HEK293 (cell line): ENCODE measurements around the gene GOLGA6C.
"Not testable (repeated sequence)": the region's sequence is repeated elsewhere in the genome, so short reads cannot be mapped to it uniquely, and the experiment has no call there.

Experiments used
- CTCF ChIA-PET: fragments of 350-600 bp; formaldehyde crosslinking; extraction: SDS; loops from one replicate; lab custom pipeline; 2021; ENCODE audit warnings: antibody characterized with exemption; lab: Yijun Ruan, JAX
- POLR2A ChIA-PET: fragments of 300-600 bp; formaldehyde crosslinking; extraction: SDS; loops from one replicate; lab custom pipeline; 2020; ENCODE audit warnings: antibody characterized with exemption, inconsistent platforms; lab: Yijun Ruan, JAX
- H3K27ac ChIP-seq: fragments of 200-500 bp; sonication (Bioruptor generic); 2 replicates; pipeline ENCODE4 v1.5.1; 2014; ENCODE audit warnings: low read depth, low read length, control low read depth, inconsistent platforms; ENCODE audit errors: extremely low read depth
- H3K36me3 ChIP-seq, 2 experiments: fragments of 200-500 bp in 1 of 2; sonication (Bioruptor generic) in 1 of 2; 1 replicate in 1 of 2; 2 replicates in 1 of 2; pipeline ENCODE4 v1.5.1; 2014 to 2017; ENCODE audit warnings: inconsistent platforms in 2 of 2, low read length in 2 of 2; ENCODE audit not compliant: control insufficient read depth in 2 of 2, insufficient read depth in 1 of 2
- H3K4me1 ChIP-seq: fragments of 200-500 bp; sonication (Bioruptor generic); 2 replicates; pipeline ENCODE4 v1.5.1; 2014; ENCODE audit warnings: mild to moderate bottlenecking, low read length, inconsistent platforms; ENCODE audit not compliant: control insufficient read depth, insufficient read depth
- H3K4me3 ChIP-seq: 2 replicates; pipeline ENCODE4 v1.5.1; 2011; ENCODE audit warnings: low read depth, mild to moderate bottlenecking, control low read depth, low read length, moderate library complexity
- H3K9me3 ChIP-seq: fragments of 200-500 bp; sonication (Bioruptor generic); 2 replicates; pipeline ENCODE4 v1.5.1; 2014; ENCODE audit warnings: low read depth, low read length, inconsistent platforms; ENCODE audit not compliant: control insufficient read depth, insufficient read depth
- GLIS2 ChIP-seq: fragments of 450-650 bp; formaldehyde crosslinking; IDR thresholded peaks from 2 replicates; pipeline ENCODE4 v1.5.1; 2016; ENCODE audit warnings: missing biosample characterization, missing genetic modification characterization
- SETDB1 ChIP-seq: IDR thresholded peaks from one replicate; pipeline ENCODE4 v1.6.1; 2017; ENCODE audit warnings: mild to moderate bottlenecking, low read length, moderate library complexity, mixed read lengths; ENCODE audit not compliant: insufficient read length
- ZFP3 ChIP-seq: fragments of 450-650 bp; formaldehyde crosslinking; IDR thresholded peaks from 2 replicates; pipeline ENCODE4 v1.5.1; 2016; ENCODE audit warnings: low read depth, missing biosample characterization, missing genetic modification characterization
- ZIC2 ChIP-seq: fragments of 450-650 bp; formaldehyde crosslinking; IDR thresholded peaks from 2 replicates; pipeline ENCODE4 v1.5.1; 2016; ENCODE audit warnings: missing biosample characterization, missing genetic modification characterization
- ZNF175 ChIP-seq: fragments of 450-650 bp; formaldehyde crosslinking; IDR thresholded peaks from 2 replicates; pipeline ENCODE4 v1.5.1; 2016; ENCODE audit warnings: missing biosample characterization, missing genetic modification characterization
- ZNF292 ChIP-seq: fragments of 450-650 bp; formaldehyde crosslinking; IDR thresholded peaks from 2 replicates; pipeline ENCODE4 v1.5.1; 2016; ENCODE audit warnings: low read depth, missing biosample characterization, missing genetic modification characterization, borderline replicate concordance
- ZNF354C ChIP-seq: fragments of 450-650 bp; formaldehyde crosslinking; IDR thresholded peaks from 2 replicates; pipeline ENCODE4 v1.5.1; 2016; ENCODE audit warnings: missing biosample characterization, missing genetic modification characterization, low read depth, borderline replicate concordance
- ZNF521 ChIP-seq: fragments of 450-650 bp; formaldehyde crosslinking; IDR thresholded peaks from 2 replicates; pipeline ENCODE4 v1.5.1; 2017; ENCODE audit warnings: missing biosample characterization, mild to moderate bottlenecking, missing genetic modification characterization
- ZNF529 ChIP-seq: fragments of 450-650 bp; formaldehyde crosslinking; IDR thresholded peaks from 2 replicates; pipeline ENCODE4 v1.5.1; 2017; ENCODE audit warnings: missing genetic modification characterization, missing biosample characterization; ENCODE audit not compliant: insufficient replicate concordance
- ZNF548 ChIP-seq: fragments of 450-650 bp; formaldehyde crosslinking; IDR thresholded peaks from 2 replicates; pipeline ENCODE4 v1.5.1; 2016; ENCODE audit warnings: missing biosample characterization, missing genetic modification characterization
- ZNF596 ChIP-seq: fragments of 450-650 bp; IDR thresholded peaks from 2 replicates; pipeline ENCODE4 v1.5.0; 2018; ENCODE audit warnings: missing biosample characterization, mild to moderate bottlenecking, missing genetic modification characterization, moderate library complexity
- ZNF600 ChIP-seq: fragments of 450-650 bp; formaldehyde crosslinking; IDR thresholded peaks from 2 replicates; pipeline ENCODE4 v1.5.1; 2016; ENCODE audit warnings: missing biosample characterization, missing genetic modification characterization
- ZNF624 ChIP-seq: fragments of 450-650 bp; formaldehyde crosslinking; IDR thresholded peaks from 2 replicates; pipeline ENCODE4 v1.5.1; 2017; ENCODE audit warnings: missing biosample characterization, missing genetic modification characterization
- ZNF629 ChIP-seq: fragments of 450-650 bp; formaldehyde crosslinking; IDR thresholded peaks from 2 replicates; pipeline ENCODE4 v1.5.1; 2017; ENCODE audit warnings: missing biosample characterization, missing genetic modification characterization
- ZNF785 ChIP-seq: fragments of 450-650 bp; formaldehyde crosslinking; IDR thresholded peaks from 2 replicates; pipeline ENCODE4 v1.5.1; 2016; ENCODE audit warnings: missing biosample characterization, missing genetic modification characterization
- TF ChIP-seq, protein P1 (sequence below): fragments of 450-650 bp; formaldehyde crosslinking; IDR thresholded peaks from 2 replicates; pipeline ENCODE4 v1.5.1; 2017; ENCODE audit warnings: missing biosample characterization, missing genetic modification characterization
- TF ChIP-seq, protein P2 (sequence below): fragments of 450-650 bp; formaldehyde crosslinking; IDR thresholded peaks from 2 replicates; pipeline ENCODE4 v1.5.1; 2016; ENCODE audit warnings: missing biosample characterization, missing genetic modification characterization
- TF ChIP-seq, protein P3 (sequence below): fragments of 450-650 bp; formaldehyde crosslinking; IDR thresholded peaks from 2 replicates; pipeline ENCODE4 v1.5.1; 2016; ENCODE audit warnings: missing biosample characterization, missing genetic modification characterization

Gene GOLGA6C

DNA sequence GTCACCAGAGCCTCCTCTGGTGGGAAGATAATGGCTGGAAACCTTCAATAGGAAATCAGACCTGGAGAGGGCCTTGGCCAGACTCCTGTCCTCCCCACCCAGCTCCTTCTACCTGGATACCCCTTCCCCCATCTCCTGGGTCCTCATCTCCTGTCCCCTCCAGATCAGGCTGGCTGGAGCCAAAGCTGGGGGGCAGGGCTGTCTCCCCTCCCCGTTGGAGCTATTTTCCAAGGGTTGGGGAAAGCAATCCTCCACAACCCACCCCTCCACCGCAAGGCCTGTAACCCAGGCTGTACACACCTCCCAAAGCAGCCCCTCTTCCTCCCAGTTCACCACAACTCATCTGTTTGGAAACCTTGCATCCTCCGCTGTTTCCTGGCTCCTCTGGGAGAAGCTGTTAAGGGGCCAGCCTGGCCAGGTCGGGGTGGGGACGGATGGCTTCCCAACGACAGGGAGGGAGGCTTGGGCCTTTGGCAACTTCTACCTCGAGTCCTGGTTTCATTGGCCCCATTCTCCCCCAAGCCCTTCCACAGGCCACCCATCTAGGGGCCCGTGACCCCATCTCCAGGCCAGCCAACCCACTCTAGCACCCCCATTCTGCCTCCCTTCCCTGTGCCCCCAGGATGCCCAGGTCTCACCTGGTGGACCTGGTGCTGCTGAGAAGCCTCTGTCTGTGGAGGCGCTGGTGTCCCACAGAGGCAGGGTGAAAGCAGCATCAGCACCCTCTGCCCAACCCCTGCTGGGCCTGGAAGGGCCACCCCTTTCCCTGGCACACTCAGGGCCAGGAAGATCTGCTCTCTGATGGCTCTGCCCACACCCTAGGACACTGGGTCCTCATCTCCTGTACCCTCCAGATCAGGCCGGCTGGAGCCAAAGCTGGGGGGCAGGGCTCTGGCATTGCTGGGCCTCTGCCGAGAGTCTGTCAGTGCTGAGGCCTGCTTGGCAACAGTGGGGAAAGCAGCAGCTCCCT is 22.1 kb upstream of the GOLGA6C start (continued):
- TF ChIP-seq ZNF354C (tag by site-specific recombination) (no peak), ZNF529 (tag by site-specific recombination) (no peak), ZNF785 (tag by site-specific recombination) (no peak)

DNA sequence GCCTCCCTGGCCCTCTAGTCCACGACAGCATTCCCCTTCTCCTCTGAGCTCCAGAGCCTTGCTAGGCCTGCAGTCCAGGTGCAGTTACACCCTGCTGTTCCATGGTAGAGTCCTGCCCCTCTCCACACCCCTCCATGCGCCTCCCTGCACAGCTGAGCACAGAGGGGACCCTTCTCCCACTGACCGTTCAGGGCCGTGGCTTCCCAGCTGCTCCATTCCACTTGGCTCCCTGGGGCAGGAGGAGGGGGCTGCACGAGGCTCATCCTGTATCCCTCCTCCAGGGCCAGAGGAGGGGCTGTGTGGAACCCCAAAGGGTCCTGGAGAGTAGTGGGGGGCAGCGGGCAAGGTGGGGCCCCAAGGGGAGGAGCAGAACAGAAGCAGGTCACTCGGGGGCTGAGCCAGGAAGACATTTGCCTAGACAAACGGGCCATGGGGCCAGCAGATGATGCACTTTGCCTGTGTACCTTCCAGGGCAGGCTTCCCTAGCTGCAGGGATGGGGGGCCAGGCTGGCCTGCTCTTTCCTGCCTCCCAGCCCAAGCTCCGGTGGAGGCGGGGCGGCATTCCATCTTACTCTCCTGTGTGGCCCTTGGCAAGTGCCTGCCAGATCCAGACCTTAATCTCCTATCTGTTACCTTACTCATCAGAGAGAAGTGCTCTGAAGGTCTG is 20.7 kb upstream of the GOLGA6C start:
- Histone ChIP-seq H3K4me1 (no peaks in the 10 kb centered on the region), H3K27ac (no peak overlapping the region), H3K4me3 (no peak overlapping the region), H3K9me3 (no peaks in the 10 kb centered on the region), H3K36me3 (no peaks in the 10 kb centered on the region)
- 0 out of 2 replicates have a peak, but pooled peaks have one; percentile 13 for TF ChIP-seq GLIS2
- no peak for TF ChIP-seq ZNF521 (tag by site-specific recombination)
- peak; percentile 67 for TF ChIP-seq ZIC2 (tag by site-specific recombination)
- TF ChIP-seq, protein P1, sequence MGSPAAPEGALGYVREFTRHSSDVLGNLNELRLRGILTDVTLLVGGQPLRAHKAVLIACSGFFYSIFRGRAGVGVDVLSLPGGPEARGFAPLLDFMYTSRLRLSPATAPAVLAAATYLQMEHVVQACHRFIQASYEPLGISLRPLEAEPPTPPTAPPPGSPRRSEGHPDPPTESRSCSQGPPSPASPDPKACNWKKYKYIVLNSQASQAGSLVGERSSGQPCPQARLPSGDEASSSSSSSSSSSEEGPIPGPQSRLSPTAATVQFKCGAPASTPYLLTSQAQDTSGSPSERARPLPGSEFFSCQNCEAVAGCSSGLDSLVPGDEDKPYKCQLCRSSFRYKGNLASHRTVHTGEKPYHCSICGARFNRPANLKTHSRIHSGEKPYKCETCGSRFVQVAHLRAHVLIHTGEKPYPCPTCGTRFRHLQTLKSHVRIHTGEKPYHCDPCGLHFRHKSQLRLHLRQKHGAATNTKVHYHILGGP (tag by site-specific recombination): no peak
- no peak for TF ChIP-seq ZNF548 (tag by site-specific recombination)
- ChIA-PET CTCF (interaction anchor here (0.6 kb wide), 1 partner anchor 33 kb away, joined by 7 read pairs; no protein-coding TSS in a partner anchor), POLR2A (no interaction called here)

DNA sequence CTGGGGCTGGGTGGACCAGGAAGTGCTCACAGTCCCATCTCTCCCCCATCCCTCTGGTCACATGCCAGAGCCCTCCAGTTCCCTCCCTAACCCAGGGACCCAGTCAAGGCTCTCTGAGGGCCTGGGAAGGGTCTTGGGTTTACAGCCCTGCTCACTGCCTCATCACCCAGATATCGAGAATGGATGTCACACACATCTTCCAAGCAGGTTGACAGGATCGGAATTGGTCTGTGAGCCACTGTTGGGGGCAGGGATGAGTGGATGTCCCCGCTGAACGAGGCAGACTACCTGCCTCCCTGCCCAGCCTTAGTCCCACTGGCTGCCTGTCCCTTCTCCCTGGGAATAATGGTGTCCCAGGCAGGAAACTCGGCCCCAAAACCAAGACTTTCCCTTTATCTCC is 20.0 kb upstream of the GOLGA6C start:
- Histone ChIP-seq H3K27ac (no peak overlapping the region), H3K36me3 (no peaks in the 10 kb centered on the region), H3K4me3 (no peak overlapping the region), H3K9me3 (no peaks in the 10 kb centered on the region), H3K4me1 (no peaks in the 10 kb centered on the region)
- ChIA-PET POLR2A (no interaction called here), CTCF (no interaction called here)
- TF ChIP-seq ZNF596 (tag by site-specific recombination) (no peak), ZNF600 (no peak), ZNF292 (tag by site-specific recombination) (no peak), ZFP3 (tag by site-specific recombination) (no peak), ZNF624 (tag by site-specific recombination) (no peak), ZNF529 (tag by site-specific recombination) (no peak), ZNF175 (no peak), SETDB1 (no peak), ZNF629 (no peak)
- TF ChIP-seq, protein P2, sequence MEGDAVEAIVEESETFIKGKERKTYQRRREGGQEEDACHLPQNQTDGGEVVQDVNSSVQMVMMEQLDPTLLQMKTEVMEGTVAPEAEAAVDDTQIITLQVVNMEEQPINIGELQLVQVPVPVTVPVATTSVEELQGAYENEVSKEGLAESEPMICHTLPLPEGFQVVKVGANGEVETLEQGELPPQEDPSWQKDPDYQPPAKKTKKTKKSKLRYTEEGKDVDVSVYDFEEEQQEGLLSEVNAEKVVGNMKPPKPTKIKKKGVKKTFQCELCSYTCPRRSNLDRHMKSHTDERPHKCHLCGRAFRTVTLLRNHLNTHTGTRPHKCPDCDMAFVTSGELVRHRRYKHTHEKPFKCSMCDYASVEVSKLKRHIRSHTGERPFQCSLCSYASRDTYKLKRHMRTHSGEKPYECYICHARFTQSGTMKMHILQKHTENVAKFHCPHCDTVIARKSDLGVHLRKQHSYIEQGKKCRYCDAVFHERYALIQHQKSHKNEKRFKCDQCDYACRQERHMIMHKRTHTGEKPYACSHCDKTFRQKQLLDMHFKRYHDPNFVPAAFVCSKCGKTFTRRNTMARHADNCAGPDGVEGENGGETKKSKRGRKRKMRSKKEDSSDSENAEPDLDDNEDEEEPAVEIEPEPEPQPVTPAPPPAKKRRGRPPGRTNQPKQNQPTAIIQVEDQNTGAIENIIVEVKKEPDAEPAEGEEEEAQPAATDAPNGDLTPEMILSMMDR (tag by site-specific recombination): no peak
- TF ChIP-seq, protein P3, sequence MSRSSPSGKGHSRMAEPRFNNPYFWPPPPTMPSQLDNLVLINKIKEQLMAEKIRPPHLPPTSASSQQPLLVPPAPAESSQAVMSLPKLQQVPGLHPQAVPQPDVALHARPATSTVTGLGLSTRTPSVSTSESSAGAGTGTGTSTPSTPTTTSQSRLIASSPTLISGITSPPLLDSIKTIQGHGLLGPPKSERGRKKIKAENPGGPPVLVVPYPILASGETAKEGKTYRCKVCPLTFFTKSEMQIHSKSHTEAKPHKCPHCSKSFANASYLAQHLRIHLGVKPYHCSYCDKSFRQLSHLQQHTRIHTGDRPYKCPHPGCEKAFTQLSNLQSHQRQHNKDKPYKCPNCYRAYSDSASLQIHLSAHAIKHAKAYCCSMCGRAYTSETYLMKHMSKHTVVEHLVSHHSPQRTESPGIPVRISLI (tag by site-specific recombination): no peak

DNA sequence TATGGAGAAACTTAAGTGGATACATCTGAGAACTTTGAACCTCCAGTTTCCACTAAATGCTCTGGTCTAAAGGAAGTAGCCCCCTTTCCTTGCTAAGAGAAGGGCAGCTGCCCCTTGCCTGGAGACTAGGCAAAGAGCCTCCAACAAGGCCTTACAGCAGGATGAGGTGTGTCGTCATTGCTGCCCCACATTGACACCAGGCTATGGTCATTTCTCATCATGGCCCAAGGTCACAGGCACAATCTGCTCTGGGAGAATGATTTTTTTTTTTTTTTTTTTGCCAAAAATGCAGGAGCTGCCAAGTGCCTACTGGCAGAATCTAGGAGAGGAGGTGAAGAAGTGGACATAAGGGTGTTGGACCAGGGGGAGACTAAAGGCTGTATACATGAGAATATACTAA is 12.4 kb upstream of the GOLGA6C start:
- H3K27ac ChIP-seq, H3K36me3 ChIP-seq, POLR2A ChIA-PET, H3K4me1 ChIP-seq, H3K9me3 ChIP-seq, CTCF ChIA-PET, H3K4me3 ChIP-seq: not testable (repeated sequence)

DNA sequence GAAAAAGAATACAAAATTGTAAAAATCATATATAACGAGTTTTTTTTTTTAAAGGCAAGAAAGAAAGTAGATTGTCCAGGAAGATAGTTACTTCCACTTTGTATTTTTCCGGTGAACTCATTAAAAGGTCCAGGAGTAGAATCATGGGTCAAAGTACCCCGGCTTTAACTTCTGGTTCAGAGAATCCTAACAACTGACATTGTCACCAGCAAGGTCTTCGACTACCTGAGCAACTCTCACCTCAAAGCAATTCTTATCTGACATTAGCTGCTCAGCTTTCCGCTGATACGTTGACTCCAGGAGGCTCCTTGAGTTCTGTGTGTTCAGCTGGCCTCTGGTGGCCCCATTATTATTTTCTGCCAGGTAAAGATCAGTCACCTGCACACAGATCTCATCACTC is 9.1 kb upstream of the GOLGA6C start:
- POLR2A ChIA-PET, H3K4me1 ChIP-seq, H3K9me3 ChIP-seq, H3K36me3 ChIP-seq, H3K4me3 ChIP-seq, H3K27ac ChIP-seq: not testable (repeated sequence)
- CTCF ChIA-PET: interaction anchor here (0.8 kb wide), 1 partner anchor 119 kb away, joined by 3 read pairs; no protein-coding TSS in a partner anchor
